SK-N-SH (cell line): ENCODE measurements around the gene LACTBL1.
A peak's percentile ranks its signal among the peaks of the same experiment; 100 is the strongest.

ENCODE experiments used
- CTCF ChIP-seq: fragments of 200-600 bp; sonication (generic); IDR thresholded peaks from 2 replicates; pipeline ENCODE4 v1.6.1; 2017; ENCODE audit warnings: antibody characterized with exemption, mild to moderate bottlenecking, moderate library complexity
- EP300 ChIP-seq, 2 experiments: IDR thresholded peaks; 2 replicates each; pipeline versions ENCODE4 v1.4.0 to v1.6.1; 2012; ENCODE audit warnings: borderline replicate concordance in 1 of 2, low read depth in 1 of 2, low read length in 1 of 2
- GABPA ChIP-seq: IDR thresholded peaks from 2 replicates; pipeline ENCODE4 v1.4.0; 2012; ENCODE audit warnings: low read depth, mild to moderate bottlenecking
- JUND ChIP-seq: IDR thresholded peaks from 2 replicates; pipeline ENCODE4 v1.4.0; 2012
- MAX ChIP-seq: IDR thresholded peaks from 2 replicates; pipeline ENCODE4 v1.4.0; 2012; ENCODE audit warnings: low read depth
- POLR2AphosphoS5 ChIP-seq: IDR thresholded peaks from 2 replicates; pipeline ENCODE4 v1.6.1; 2012; ENCODE audit warnings: low read depth, low read length
- RAD21 ChIP-seq: IDR thresholded peaks from 2 replicates; pipeline ENCODE4 v1.6.1; 2012; ENCODE audit warnings: mild to moderate bottlenecking, low read length
- REST ChIP-seq: IDR thresholded peaks from 2 replicates; pipeline ENCODE4 v1.6.1; 2012; ENCODE audit warnings: mild to moderate bottlenecking, low read depth, low read length, moderate library complexity
- RXRA ChIP-seq: IDR thresholded peaks from 2 replicates; pipeline ENCODE4 v1.4.0; 2012; ENCODE audit warnings: low read depth, mild to moderate bottlenecking, borderline replicate concordance
- SIN3A ChIP-seq: IDR thresholded peaks from 2 replicates; pipeline ENCODE4 v1.6.1; 2012; ENCODE audit warnings: low read depth, mild to moderate bottlenecking, low read length, moderate library complexity, borderline replicate concordance
- TAF1 ChIP-seq: IDR thresholded peaks from 2 replicates; pipeline ENCODE4 v1.6.1; 2012; ENCODE audit warnings: low read depth, mild to moderate bottlenecking, low read length, moderate library complexity, borderline replicate concordance
- YY1 ChIP-seq: IDR thresholded peaks from 2 replicates; pipeline ENCODE4 v1.4.0; 2012; ENCODE audit warnings: low read depth, mild to moderate bottlenecking
- TF ChIP-seq, protein P1 (sequence below): IDR thresholded peaks from 2 replicates; pipeline ENCODE4; 2012
- TF ChIP-seq, protein P2 (sequence below): fragments of 150-350 bp; IDR thresholded peaks from 2 replicates; pipeline ENCODE4 v1.6.1; 2017; ENCODE audit warnings: antibody characterized with exemption, low read length, low read depth, borderline replicate concordance

GRCh38 chr1:22969304-22969709 lies 3.4 kb downstream of the LACTBL1 start:
- TF ChIP-seq CTCF (no peak), TAF1 (no peak), YY1 (no peak), POLR2AphosphoS5 (no peak), GABPA (no peak), RAD21 (no peak), EP300 (IDR thresholded peaks at IDR 0.05; ENCODE audit: borderline replicate concordance in 1 of 2, low read depth in 1 of 2, low read length in 1 of 2) (0 out of 4 replicates have a peak, but pooled peaks of 1 of the 2 experiments have one; percentile 8), MAX (0 out of 2 replicates have a peak, but pooled peaks have one; percentile 27), JUND (no peak), SIN3A (no peak), REST (no peak), RXRA (no peak)
- TF ChIP-seq, protein P1, sequence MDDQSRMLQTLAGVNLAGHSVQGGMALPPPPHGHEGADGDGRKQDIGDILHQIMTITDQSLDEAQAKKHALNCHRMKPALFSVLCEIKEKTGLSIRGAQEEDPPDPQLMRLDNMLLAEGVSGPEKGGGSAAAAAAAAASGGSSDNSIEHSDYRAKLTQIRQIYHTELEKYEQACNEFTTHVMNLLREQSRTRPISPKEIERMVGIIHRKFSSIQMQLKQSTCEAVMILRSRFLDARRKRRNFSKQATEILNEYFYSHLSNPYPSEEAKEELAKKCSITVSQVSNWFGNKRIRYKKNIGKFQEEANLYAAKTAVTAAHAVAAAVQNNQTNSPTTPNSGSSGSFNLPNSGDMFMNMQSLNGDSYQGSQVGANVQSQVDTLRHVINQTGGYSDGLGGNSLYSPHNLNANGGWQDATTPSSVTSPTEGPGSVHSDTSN = peak; percentile 61
- TF ChIP-seq, protein P2, sequence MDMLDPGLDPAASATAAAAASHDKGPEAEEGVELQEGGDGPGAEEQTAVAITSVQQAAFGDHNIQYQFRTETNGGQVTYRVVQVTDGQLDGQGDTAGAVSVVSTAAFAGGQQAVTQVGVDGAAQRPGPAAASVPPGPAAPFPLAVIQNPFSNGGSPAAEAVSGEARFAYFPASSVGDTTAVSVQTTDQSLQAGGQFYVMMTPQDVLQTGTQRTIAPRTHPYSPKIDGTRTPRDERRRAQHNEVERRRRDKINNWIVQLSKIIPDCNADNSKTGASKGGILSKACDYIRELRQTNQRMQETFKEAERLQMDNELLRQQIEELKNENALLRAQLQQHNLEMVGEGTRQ = no peak
